ENCODE results near the gene FGD2. TPM values are rescaled to one million over a fixed set of nuclear protein-coding genes. Genes with fewer than 3 reads are reported as not detected.

FGD2 gene
- total and polyA plus RNA-seq, 2 of the 4 experiments (the other 2 are of a cell fraction), result 0.07 TPM; not detected in 1

DNA sequence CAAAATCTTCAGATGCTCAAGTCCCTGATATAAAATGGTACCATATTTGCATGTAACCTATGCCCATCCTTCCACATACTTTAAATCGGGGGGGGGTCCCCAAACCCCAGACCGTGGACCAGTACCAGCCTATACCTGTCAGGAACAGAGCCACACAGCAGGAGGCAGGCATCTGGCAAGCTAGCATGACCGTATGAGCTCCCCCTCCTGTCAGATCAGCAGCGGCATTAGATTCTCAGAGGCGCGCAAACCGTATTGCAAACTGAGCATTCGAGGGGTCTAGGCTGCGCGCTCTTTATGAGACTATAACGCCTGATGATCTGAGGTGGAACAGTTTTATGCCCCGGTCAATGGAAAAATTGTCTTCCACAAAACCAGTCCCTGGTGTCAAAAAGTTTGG is 30.7 kb downstream of the FGD2 start:
- in situ Hi-C loops (cut with MboI; ENCODE audit: low sequenced_read_pairs), result no loop called here
- Histone ChIP-seq H2AK9ac (replicated peaks; ENCODE audit: low read depth, low read length, poor library complexity) (peak overlapping the region; percentile 5), H3K79me1 (ENCODE audit: low read depth in 1 of 2, low read length in 2 of 2) (no peaks in the 10 kb centered on the region), H4K5ac (ENCODE audit: low read depth, low read length) (no peak overlapping the region), H4K8ac (ENCODE audit: low read depth in 2 of 2, low read length in 2 of 2) (no peak overlapping the region), H3K4me3 (ENCODE audit: insufficient read depth, low read depth, low read length) (no peak overlapping the region), H3K9me1 (ENCODE audit: insufficient read depth, low read length) (no peaks in the 10 kb centered on the region), H2BK120ac (ENCODE audit: low read depth, low read length) (no peak overlapping the region), H3K9ac (ENCODE audit: low read depth, low read length) (no peak overlapping the region), H3K27me3 (ENCODE audit: control insufficient read depth, insufficient read depth, low read length) (peaks cover 8% of the 10 kb centered on the region), H3K18ac (ENCODE audit: low read depth, low read length) (no peak overlapping the region), H2BK15ac (ENCODE audit: low read depth, low read length) (no peak overlapping the region), H3K27ac (ENCODE audit: insufficient read depth, low read length) (no peak overlapping the region), H3K4me1 (ENCODE audit: control insufficient read depth, insufficient read depth, low read length) (no peaks in the 10 kb centered on the region; the same call in 1 of the 2 replicates), H3K56ac (ENCODE audit: extremely low read depth, insufficient read depth, low read length) (no peak overlapping the region), H2AK5ac (ENCODE audit: low read depth, low read length) (no peak overlapping the region), H2BK5ac (ENCODE audit: low read depth, low read length, poor library complexity, severe bottlenecking) (no peak overlapping the region), H3K36me3 (ENCODE audit: control insufficient read depth, insufficient read depth, low read length) (no peaks in the 10 kb centered on the region), H3K9me3 (ENCODE audit: control insufficient read depth, insufficient read depth, low read length) (no peaks in the 10 kb centered on the region), H3K4me2 (ENCODE audit: low read depth, low read length) (no peak overlapping the region), H2AFZ (replicated peaks; ENCODE audit: low read length, poor library complexity) (no peak overlapping the region), H3K23ac (ENCODE audit: low read depth, low read length) (no peak overlapping the region), H4K91ac (ENCODE audit: insufficient read depth, low read depth, low read length) (no peak overlapping the region), H3K4ac (ENCODE audit: low read depth, low read length) (no peak overlapping the region), H4K20me1 (ENCODE audit: insufficient read depth, low read length) (no peaks in the 10 kb centered on the region), H2BK20ac (ENCODE audit: low read depth, low read length) (no peak overlapping the region), H3K14ac (replicated peaks; ENCODE audit: low read depth, low read length) (no peak overlapping the region)
- dilution Hi-C loops (cut with HindIII; ENCODE audit: low sequenced_read_pairs, unreplicated experiment), result no loop called here
- intact Hi-C loops (cut with micrococcal nuclease), result no loop called here
- ChIA-PET POLR2A (ENCODE audit: unreplicated experiment) (no interaction called here), CTCF (interaction anchor here (1.0 kb wide), 1 partner anchor 11 kb away, joined by 4 read pairs; no protein-coding TSS in a partner anchor)
- ATAC-seq (ENCODE audit: low read depth) (no peak), DNase-seq (no peak)
- WGBS, 2 experiments (ENCODE audit: extremely low coverage in 2 of 2, insufficient read length in 1 of 2), result 40% methylated on average over 1 of the region's 12 CpGs; no CpG with 5 or more reads in 1 of the 2 experiments
- TF ChIP-seq BHLHE40 (IDR thresholded peaks at IDR 0.05; ENCODE audit: low read depth, low read length) (no peak), CEBPB (IDR thresholded peaks at IDR 0.05; ENCODE audit: low read depth, low read length) (no peak), MAZ (IDR thresholded peaks at IDR 0.05; ENCODE audit: borderline replicate concordance, low read depth, low read length) (no peak)
- BruUV-seq (replicated peaks), result no TSS peak
